ENCODE results near the gene CCDC110. TPM values are rescaled to one million over a fixed set of nuclear protein-coding genes. Genes with fewer than 3 reads are reported as not detected.

The CCDC110 gene
- total and polyA plus RNA-seq, 2 of the 13 experiments (the other 11 are each of a cell fraction or from before 2014, with no cell fraction given), result not detected

GRCh38 chr4:185424905-185425646, 46.5 kb downstream of the CCDC110 start (continued):
- no peak for TF ChIP-seq TRAFD1 (CRISPR knock-in tag; IDR thresholded peaks at IDR 0.05; ENCODE audit: borderline replicate concordance)
- no peak for TF ChIP-seq ZNF121 (CRISPR knock-in tag; IDR thresholded peaks at IDR 0.05)
- TF ChIP-seq ZNF12 (CRISPR knock-in tag; IDR thresholded peaks at IDR 0.05), result no peak
- no peak for TF ChIP-seq ZNF430 (CRISPR knock-in tag; IDR thresholded peaks at IDR 0.05)
- no peak for TF ChIP-seq PCBP1 (IDR thresholded peaks at IDR 0.05; ENCODE audit: borderline replicate concordance, low read depth, low read length)
- 0 out of 2 replicates have a peak, but pooled peaks have one; percentile 11 for TF ChIP-seq ZNF589 (CRISPR knock-in tag; conservative IDR thresholded peaks at IDR 0.05)
- no peak for TF ChIP-seq IKZF1 (IDR thresholded peaks at IDR 0.05)
- TF ChIP-seq ZNF260 (CRISPR knock-in tag; IDR thresholded peaks at IDR 0.05; ENCODE audit: borderline replicate concordance, low read depth), result no peak
- no peak for TF ChIP-seq ZNF282 (IDR thresholded peaks at IDR 0.05; ENCODE audit: partially characterized antibody)
- TF ChIP-seq GATA4 (IDR thresholded peaks at IDR 0.05; ENCODE audit: borderline replicate concordance, low read depth), result no peak
- TF ChIP-seq IKZF5 (CRISPR knock-in tag; IDR thresholded peaks at IDR 0.05), result no peak
- no peak for TF ChIP-seq XRCC5 (optimal IDR thresholded peaks at IDR 0.05; ENCODE audit: low read length)
- TF ChIP-seq MTA3 (CRISPR knock-in tag; IDR thresholded peaks at IDR 0.05), result no peak
- TF ChIP-seq CREBL2 (CRISPR knock-in tag; IDR thresholded peaks at IDR 0.05; ENCODE audit: borderline replicate concordance), result no peak
- 0 out of 2 replicates have a peak, but pooled peaks have one; percentile 6 for TF ChIP-seq ZBTB7B (CRISPR knock-in tag; IDR thresholded peaks at IDR 0.05)
- TF ChIP-seq CSRNP1 (CRISPR knock-in tag; IDR thresholded peaks at IDR 0.05), result 0 out of 2 replicates have a peak, but pooled peaks have one; percentile 12
